DOHH2 (cell line): ENCODE data around the gene CAMKMT.

Experiments
- CTCF ChIP-seq: fragments of 200-600 bp; sonication (generic); IDR thresholded peaks from one replicate; pipeline ENCODE4 v1.5.1; 2014; ENCODE audit warnings: antibody characterized with exemption, mild to moderate bottlenecking, low read depth, low read length; ENCODE audit not compliant: poor library complexity, severe bottlenecking
- EZH2phosphoT487 ChIP-seq: fragments of 200-600 bp; sonication (generic); IDR thresholded peaks from 2 replicates; pipeline ENCODE4 v1.6.1; 2017; ENCODE audit warnings: borderline replicate concordance, mild to moderate bottlenecking, antibody characterized with exemption, low read length, moderate library complexity, mixed read lengths

GRCh38 chr2:44555700-44556099, 194.0 kb downstream of the CAMKMT start:
- no peak for TF ChIP-seq CTCF
- no peak for TF ChIP-seq EZH2phosphoT487
